Stromal cell of bone marrow (primary cell): ENCODE results near the gene CRYBG3.
"Not testable (repeated sequence)": the region's sequence is repeated elsewhere in the genome, so short reads cannot be mapped to it uniquely, and the experiment has no call there.

Experiments used
- DNase-seq: peaks from one replicate; pipeline ENCODE4 v3.0.0-alpha.2; 2012; ENCODE audit warnings: low read depth

CRYBG3 gene

GRCh38 chr3:97899331-97899730, 77.5 kb downstream of the CRYBG3 start:
- DNase-seq = no peak

GRCh38 chr3:97901313-97902248, 79.8 kb downstream of the CRYBG3 start:
- no peak for DNase-seq

GRCh38 chr3:97909830-97910229, 88.0 kb downstream of the CRYBG3 start:
- DNase-seq = not testable (repeated sequence)

- DNase-seq = not testable (repeated sequence)
Measured at GRCh38 chr3:97910236-97910831, 88.5 kb downstream of the CRYBG3 start.

GRCh38 chr3:97910931-97911351, 89.1 kb downstream of the CRYBG3 start:
- DNase-seq = no peak

GRCh38 chr3:97911459-97911858, 89.6 kb downstream of the CRYBG3 start:
- no peak for DNase-seq

GRCh38 chr3:97914388-97914787, 92.6 kb downstream of the CRYBG3 start:
- DNase-seq = no peak

- DNase-seq = no peak
Measured at GRCh38 chr3:97916576-97916975, 94.8 kb downstream of the CRYBG3 start.

- DNase-seq = no peak
Measured at GRCh38 chr3:97917813-97918536, 96.2 kb downstream of the CRYBG3 start.

GRCh38 chr3:97927704-97928103, 105.9 kb downstream of the CRYBG3 start:
- no peak for DNase-seq

- no peak for DNase-seq
Measured at GRCh38 chr3:97928986-97929385, 107.2 kb downstream of the CRYBG3 start.

- no peak for DNase-seq
Measured at GRCh38 chr3:97930018-97930417, 108.2 kb downstream of the CRYBG3 start.

GRCh38 chr3:97931218-97931617, 109.4 kb downstream of the CRYBG3 start:
- no peak for DNase-seq

GRCh38 chr3:97932387-97932801, 110.6 kb downstream of the CRYBG3 start:
- DNase-seq = no peak

- no peak for DNase-seq
Measured at GRCh38 chr3:97934980-97935695, 113.3 kb downstream of the CRYBG3 start.

- DNase-seq = no peak
Measured at GRCh38 chr3:97935842-97936241, 114.0 kb downstream of the CRYBG3 start.

- no peak for DNase-seq
Measured at GRCh38 chr3:97937205-97937604, 115.4 kb downstream of the CRYBG3 start.

- no peak for DNase-seq
Measured at GRCh38 chr3:97938444-97938843, 116.6 kb downstream of the CRYBG3 start.

GRCh38 chr3:97939401-97939800, 117.6 kb downstream of the CRYBG3 start:
- DNase-seq = no peak

- no peak for DNase-seq
Measured at GRCh38 chr3:97940034-97940433, 118.2 kb downstream of the CRYBG3 start.

GRCh38 chr3:97942801-97943546, 121.2 kb downstream of the CRYBG3 start:
- DNase-seq = no peak
